GM21528 (cell line): Measurements from ENCODE around the gene MLLT10.

Experiments used
- ATAC-seq: cut with Tn5 transposase; IDR thresholded peaks from one replicate; pipeline ENCODE4 v1.9.1; 2021; ENCODE audit warnings: mild to moderate bottlenecking, moderate library complexity; ENCODE audit not compliant: unreplicated experiment, low FRiP score

The MLLT10 gene

DNA sequence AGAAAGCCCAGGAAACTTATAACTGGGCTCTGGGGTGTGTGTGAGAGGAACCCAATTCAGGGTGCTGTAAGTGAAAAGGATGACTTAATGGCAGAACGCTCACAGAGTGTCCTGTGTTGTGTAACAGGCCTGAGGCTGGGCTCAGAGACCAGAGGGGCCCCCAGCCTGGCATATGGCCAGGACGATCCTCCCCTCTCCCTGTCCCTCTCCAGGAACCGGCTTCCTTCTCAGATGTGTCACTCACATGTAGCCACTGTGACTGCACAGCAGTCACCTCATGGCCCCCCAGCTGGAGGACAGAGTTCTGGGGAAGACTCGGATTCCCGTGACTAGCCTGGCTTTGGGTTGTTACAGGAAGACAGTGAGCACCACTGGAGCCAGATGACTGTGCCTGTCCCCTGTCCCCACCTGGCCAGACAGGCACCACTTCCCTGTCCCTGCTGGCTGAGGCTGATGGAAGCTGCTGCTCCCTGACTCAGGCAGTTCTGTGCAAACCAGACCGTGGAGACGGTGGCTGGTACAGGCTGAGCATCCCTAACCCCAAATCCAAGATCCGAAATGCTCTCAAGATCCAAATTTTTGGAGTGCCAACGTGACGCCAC, 220.5 kb downstream of the MLLT10 start:
- ATAC-seq = no peak

DNA sequence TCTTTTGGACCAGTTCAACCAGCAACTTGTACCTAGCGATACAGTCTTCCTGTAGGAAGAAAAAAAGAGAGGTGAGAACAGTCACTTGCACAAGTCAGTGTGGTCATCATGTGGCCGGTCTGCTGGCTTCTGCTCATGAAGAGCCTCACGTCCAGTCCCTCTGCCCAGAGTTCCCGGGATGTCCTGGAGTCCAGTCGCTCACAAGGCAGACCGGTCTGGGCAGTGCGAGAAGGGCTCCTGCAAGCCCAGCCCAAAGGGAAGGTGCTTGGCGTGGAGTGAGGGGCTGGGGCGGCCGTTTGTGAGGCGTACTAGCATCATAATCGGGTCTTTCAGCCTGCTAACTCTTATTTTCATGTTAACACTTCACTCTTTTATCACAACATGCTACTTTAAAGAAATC, 222.7 kb downstream of the MLLT10 start:
- no peak for ATAC-seq

DNA sequence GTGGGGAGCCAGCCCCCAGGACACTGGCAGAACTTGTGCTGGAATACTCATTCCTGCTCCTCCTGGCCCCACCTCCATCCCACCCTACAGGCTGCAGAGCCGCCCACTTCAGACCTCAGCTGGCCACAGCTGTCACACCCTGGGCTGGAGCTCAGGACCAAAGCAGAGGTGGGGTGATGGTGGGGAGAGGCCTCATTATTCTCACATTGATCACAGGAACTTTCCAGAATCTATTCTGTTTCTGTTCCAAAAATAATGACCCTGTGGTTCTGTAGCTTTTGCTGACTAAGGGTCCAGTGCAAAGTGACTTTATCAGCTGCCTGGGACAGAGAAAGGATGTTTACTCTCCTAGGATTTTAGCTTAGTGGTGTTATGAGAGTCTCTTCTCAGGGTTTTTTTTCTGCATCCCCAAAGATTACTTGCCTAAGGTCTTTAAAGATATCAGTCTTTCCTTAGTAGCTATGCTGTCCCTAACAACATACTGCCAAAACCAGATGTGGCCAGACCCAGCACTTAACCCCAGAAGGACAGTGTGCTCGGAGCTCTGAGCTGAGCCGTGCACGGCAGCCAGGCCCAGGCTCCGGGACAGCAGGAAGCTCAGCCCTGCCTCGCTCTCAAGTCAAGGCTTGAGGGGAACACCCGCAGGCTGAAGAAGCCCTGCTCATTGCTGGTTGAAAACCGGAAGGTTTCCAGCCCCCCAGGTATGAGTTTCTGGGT, 223.3 kb downstream of the MLLT10 start:
- no peak for ATAC-seq

DNA sequence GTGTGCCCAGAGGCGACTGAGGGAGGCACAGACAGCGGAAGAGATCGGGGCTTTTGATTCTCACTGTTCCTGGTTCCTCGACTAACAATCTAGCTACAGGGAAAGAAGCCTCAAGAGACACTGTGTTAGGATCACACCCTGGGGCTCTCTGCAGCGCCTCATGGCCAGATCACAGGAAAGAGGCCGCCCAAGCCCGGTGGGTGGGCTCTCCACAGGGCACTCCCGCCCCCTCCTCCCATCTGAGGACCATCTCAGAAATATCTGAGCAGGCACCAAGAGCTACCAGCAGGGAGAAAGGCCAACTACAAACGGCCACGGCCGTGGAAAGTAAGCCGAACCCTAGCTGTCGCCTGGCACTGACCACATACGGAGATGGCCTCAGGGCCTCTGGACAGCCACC, 224.2 kb downstream of the MLLT10 start:
- ATAC-seq = no peak

DNA sequence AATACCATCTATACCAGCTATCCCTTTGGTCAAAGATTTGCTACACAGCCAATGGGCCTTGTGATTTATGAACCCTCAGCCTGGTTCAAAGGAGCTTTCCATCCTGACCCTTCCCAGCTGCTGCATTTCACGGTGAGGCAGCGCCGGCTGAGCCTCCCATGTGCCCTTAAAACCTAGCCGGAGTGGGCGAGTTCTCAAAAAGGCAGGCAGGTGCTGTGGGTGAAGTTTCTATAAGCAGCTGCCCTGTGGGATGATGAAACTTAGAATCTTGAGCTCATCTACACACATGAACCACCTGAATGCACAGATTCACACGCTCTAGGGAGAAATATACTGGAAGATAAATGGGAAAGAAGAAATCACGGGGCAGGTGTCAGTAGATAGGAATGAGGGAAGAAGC, 224.7 kb downstream of the MLLT10 start:
- no peak for ATAC-seq

DNA sequence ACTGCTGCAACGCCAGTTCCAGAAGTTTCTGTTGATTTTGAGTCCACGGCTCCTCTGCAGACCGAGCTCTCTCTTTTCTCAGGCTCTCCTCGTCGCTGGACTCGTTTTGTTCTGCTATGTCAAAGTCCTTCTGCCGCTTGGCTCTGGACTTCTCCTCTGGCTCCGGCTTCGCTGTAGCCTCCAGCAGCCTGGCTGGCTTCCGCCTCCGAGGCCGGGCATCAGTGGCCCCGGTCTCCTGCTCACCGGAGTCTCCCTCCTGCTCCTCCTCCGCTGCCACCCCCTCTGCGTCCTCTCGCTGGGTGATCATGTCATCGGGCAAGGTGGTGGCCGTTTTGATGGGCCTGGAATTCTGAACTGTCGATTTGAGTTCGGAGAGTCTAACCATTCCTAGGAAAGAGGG, 225.2 kb downstream of the MLLT10 start:
- no peak for ATAC-seq

DNA sequence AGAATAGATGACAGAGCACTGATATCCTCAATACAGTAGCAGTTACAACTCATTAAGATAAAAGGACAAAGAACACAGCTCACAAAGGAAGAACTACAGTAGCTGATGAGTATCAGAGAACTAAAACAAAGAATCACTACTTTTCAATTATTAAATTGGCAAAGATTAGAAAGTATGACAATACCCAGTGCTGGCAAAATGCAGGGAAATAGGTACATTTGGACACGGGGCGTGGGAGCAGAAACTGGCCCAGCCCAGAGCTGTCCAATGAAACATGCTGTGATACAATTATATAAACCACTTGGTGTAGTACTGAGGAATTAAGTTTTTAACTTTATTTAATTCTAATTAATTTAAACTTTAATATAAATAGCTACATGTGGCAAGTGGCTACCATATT, 226.3 kb downstream of the MLLT10 start:
- no peak for ATAC-seq

DNA sequence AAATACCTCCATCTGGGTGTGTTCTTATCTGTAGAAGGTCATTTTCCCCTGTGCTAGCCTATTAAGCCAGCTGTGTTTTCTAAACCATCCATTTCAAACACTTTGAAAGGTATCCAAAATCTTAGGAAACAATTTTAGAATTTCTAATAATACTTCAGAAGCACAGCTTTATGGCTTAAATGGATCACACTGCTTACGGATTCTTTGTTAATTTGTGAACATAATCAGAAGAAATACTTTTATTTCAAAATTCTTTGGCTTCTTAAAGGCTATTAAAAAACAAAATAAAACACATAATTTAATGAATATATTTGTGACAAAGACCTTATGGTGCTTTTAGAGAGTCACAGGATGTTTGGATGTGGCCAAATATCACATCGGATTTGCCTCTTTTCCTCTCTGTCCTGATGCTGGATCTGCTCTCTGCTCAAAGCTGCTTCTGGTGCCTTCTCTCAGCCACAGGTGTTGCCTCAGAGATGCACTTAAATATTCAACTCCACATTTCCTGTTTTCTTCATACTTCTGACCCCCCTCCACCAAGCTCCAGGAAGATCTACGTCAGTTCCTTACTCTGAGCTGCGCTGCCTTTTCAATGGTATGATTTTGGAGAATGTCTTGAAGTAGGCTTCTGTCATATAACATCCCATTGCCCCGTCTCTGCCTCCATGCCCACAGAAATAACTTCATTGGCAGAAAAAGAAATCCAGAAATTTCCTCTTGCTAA, 230.6 kb downstream of the MLLT10 start:
- ATAC-seq = no peak

DNA sequence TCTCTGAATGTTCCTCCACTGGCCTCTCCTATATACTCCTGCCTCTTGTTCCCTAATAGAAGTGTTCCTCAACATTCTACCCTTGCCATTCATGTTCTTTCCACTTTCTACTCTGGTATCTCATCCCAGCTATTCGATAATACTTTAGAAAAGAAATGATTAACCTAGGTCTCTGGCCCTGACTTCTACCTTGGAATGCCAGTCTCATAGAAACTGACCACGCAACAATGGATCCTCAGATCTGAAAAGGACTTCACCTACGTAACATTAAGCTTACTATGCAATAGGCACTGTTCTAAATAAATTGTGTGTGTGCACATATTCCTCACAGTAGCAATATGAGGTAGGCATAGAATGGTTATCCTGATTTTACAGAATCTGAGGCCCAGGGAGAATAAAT, 235.0 kb downstream of the MLLT10 start:
- ATAC-seq = no peak

DNA sequence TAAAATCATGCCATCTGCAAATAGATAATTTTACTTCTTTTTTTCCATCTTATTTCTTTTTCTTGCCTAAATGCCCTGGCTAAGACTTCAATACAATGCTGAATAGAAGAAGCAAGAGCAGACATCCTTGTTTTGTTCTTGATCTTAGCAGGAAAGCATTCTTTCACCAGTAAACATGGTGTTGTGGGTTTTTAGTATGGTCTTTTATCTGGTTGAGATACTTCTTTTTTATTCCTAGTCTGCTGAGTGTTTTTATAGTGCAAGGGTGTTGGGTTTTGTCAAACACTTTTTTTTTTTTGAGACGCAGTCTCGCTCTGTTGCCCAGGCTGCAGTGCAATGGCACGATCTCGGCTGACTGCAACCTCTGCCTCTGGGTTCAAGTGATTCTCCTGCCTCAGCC, 237.2 kb downstream of the MLLT10 start:
- ATAC-seq = no peak

DNA sequence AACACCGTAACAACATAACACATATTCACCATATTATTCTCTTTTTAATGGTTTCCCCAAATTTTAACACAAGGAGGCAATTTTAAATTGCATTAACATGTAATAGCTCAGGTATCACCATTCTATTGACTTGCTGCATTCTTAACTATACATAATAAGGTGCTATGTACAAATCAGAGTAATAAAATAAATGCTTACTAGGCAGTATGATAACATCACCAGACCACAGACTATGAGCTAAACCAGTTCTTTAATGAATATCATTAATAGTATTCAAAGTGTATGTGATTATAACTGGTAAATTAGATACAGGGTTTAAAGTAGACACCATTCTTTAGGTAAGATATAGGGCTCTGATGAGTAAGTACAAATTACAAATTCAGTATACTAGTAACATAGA, 242.9 kb downstream of the MLLT10 start:
- ATAC-seq = no peak

DNA sequence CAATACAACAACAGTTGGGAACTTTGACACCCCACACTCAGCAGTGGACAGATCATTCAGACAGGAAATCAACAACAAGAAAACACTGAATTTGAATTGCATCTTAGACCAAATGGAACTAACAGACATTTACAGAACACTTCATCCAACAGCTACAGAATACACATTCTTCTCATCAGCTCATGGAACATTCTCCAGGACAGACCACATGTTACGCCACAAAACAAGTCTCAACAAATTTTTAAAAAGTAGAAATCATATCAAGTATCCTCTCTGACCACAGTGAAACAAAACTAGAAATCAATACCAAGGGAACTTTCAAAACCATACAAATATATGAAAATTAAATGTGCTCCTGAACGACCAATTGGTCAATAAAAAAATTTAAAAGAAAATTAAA, 257.2 kb downstream of the MLLT10 start:
- no peak for ATAC-seq
